Choroid plexus epithelial cell (primary cell): ENCODE results near the gene ITGBL1.
A peak's percentile ranks its signal among the peaks of the same experiment; 100 is the strongest.

ENCODE experiments used
- DNase-seq: peaks from one replicate; pipeline ENCODE4 v3.0.0-alpha.2; 2010; ENCODE audit warnings: low read depth
- H3K4me3 ChIP-seq: 2 replicates; pipeline ENCODE4 v1.5.1; 2011; ENCODE audit warnings: low read depth, mild to moderate bottlenecking, control low read depth, low read length, moderate library complexity
- TF ChIP-seq, protein P1 (sequence below): conservative IDR thresholded peaks from 2 replicates; pipeline ENCODE4 v1.5.1; 2011; ENCODE audit warnings: low read depth, mild to moderate bottlenecking, control low read depth, inconsistent platforms, low read length, moderate library complexity

The ITGBL1 gene

DNA sequence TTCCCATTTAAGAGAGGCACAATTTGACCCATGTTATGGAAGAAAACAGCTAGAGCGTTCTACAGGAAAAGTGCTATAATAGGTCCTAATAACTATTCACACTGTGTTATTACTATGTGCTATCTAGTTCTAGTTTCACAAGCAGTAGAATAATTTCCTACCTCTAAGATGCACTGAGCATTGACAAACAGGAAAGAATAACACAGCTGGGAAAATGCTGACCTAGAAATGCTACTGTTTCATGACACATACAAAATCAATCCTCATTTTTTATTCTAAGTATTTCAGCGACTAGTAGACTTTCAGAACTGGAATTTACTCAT lies 259.5 kb downstream of the ITGBL1 start:
- TF ChIP-seq, protein P1, sequence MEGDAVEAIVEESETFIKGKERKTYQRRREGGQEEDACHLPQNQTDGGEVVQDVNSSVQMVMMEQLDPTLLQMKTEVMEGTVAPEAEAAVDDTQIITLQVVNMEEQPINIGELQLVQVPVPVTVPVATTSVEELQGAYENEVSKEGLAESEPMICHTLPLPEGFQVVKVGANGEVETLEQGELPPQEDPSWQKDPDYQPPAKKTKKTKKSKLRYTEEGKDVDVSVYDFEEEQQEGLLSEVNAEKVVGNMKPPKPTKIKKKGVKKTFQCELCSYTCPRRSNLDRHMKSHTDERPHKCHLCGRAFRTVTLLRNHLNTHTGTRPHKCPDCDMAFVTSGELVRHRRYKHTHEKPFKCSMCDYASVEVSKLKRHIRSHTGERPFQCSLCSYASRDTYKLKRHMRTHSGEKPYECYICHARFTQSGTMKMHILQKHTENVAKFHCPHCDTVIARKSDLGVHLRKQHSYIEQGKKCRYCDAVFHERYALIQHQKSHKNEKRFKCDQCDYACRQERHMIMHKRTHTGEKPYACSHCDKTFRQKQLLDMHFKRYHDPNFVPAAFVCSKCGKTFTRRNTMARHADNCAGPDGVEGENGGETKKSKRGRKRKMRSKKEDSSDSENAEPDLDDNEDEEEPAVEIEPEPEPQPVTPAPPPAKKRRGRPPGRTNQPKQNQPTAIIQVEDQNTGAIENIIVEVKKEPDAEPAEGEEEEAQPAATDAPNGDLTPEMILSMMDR, result no peak
- H3K4me3 ChIP-seq, result no peak overlapping the region
- DNase-seq, result peak; percentile 62

DNA sequence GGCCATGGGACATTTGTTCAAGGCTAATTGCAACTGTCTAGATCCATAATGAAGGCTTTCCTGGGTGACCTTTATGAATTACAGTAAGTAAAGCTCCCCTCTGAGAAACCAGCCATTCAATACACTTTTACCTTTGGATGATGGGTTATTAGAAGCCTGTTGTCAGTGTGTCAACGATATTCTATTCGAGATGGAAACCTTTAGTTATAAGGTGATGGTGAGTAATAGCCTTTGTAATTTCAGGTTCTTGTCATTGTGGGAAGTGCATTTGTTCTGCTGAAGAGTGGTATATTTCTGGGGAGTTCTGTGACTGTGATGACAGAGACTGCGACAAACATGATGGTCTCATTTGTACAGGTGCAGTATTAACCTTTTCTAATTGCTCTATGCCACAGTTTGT lies 261.7 kb downstream of the ITGBL1 start:
- TF ChIP-seq, protein P1, result no peak
- no peak for DNase-seq
- no peak overlapping the region for H3K4me3 ChIP-seq

DNA sequence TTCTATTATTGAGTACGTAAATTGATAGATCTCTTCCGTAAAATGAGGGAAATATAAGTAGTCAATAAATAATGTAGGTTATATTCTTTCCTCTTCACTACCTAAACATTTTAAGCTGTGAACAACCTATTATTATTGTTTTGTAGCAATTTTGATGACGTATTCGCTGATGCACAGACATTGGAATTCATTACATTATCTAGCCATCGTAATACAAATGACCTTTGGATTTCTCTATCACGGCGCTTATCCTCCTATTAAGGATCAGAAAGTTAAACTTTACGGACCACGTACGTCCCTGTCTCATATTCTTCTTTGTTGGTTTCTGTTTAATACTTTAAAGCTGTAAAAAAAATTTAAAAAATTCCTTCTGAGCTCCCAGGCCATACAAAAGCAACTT lies 264.9 kb downstream of the ITGBL1 start:
- TF ChIP-seq, protein P1, result no peak
- H3K4me3 ChIP-seq, result no peak overlapping the region
- DNase-seq, result no peak

DNA sequence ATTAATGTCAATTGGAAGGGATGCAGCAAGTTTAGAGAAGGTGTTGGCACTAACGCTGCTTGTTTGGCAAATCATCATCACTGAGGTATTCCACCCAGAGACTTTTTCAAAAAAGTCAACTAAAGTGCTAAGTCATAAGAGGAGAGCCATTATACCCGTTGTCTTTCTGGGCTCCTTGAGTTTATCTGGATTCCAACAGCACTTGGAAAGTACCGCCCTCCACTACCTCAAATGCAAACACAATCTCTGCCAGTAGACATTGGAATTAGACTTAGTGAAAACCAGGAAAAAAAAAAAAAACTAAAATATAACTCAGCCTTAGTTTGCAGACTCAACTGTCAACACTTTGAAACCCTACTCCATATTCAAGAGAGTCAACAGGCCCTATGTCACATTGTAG lies 266.0 kb downstream of the ITGBL1 start:
- TF ChIP-seq, protein P1, result no peak
- no peak overlapping the region for H3K4me3 ChIP-seq
- no peak for DNase-seq

DNA sequence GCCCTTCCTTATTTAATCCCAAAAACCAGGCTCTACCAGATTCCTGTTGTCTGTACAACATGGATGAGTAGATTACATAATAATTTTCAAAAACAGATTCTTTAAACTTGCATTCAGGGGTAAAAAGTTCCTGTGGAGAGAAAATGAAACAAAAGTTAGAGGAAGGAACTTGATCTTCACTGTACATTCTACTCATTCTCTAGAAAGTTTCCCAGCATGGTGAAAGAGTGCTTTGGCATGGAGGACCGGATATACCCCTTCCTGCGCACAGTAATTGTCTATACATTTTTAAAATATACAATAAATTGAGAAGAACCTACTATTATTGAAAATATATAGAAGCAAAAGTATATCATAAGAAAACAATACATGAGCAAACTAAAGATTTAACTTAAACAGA lies 274.2 kb downstream of the ITGBL1 start:
- DNase-seq, result peak; percentile 32
- H3K4me3 ChIP-seq, result no peak overlapping the region
- TF ChIP-seq, protein P1, result no peak

DNA sequence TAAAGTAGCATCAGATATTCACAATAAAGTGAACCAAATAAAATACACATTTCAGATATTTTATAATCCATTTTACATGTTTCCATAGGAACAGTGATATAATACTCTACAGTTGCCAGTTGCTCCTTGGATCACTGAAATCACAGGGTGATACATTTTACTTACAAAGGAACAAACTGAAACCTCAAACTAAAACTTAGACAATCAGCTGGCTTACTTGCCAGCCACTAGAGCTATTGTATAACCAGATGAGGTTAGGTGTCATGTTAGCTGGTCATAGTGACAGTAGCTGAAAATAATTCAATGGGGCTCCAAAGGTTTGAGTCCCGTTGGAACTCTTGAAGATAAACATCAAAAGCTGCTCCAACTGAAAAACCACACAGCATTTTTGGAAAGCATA lies 274.6 kb downstream of the ITGBL1 start:
- DNase-seq, result no peak
- H3K4me3 ChIP-seq, result no peak overlapping the region

DNA sequence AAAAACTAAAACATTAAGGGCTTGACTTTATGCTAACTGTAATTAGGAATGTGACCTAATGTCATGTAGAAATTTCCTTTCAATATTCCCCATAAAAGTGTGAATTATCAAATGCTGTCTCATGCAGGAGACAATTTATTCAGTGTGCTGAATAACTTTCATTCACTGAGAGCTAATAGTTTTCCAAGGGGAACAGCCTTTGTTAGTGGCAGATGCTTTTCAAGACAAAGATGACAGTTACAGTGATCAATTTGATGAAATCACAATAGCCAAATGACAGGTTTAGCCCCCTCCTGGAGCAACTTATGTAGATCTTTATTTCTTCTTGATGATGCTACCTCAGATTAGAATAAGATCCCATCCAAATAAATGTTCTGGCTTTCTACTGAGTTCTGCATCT lies 275.5 kb downstream of the ITGBL1 start:
- no peak overlapping the region for H3K4me3 ChIP-seq
- no peak for DNase-seq
- TF ChIP-seq, protein P1, result no peak

More for the DNA sequence above, 274.6 kb downstream of the ITGBL1 start:
- TF ChIP-seq, protein P1, result no peak
